UCSD-AML1 (cell line): ENCODE data around the gene LRRC53.

Source experiments
- DNase-seq: peaks from one replicate; lab custom pipeline; 2025; ENCODE audit not compliant: unreplicated experiment; lab: John Stamatoyannopoulos, UW

Gene LRRC53

DNA sequence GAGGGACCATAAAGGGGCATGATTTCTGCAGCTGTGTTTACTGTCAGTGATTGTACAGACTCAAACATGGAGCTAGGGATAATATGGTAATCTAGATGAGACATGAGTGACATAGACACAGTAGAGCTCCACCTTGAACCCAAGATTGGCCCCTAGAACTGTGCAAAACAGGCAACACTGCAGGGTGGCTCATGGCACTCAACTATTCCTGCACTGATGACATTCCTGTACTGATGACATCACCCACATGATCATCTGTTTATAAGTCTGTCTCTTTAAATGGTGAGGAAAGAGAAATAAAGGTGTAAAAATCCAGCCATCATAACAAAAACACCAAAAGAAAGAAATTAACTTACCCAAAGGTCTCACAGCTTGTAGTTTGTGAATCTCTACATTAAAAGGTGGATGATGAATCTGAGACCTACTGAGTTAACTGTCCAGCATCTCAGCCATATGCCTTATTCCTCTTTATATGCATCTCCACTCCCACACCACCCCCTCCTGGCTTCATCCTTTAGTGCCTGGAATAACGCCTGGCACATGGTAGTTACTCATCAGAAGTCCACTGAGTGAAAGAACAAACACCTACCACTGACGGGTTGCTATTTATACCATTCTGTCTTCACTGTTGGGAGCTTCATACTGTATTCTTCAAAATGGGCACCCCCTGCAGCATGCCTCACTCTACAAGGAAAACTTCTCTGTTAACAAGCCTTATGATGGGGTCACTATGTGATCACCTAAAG is at the start of gene LRRC53:
Gene LRRC53 (minus strand): TSS at position 442 of the 746 bp plus-strand sequence. CDS start 29,262 bp downstream, outside the sequence.
- no peak for DNase-seq

DNA sequence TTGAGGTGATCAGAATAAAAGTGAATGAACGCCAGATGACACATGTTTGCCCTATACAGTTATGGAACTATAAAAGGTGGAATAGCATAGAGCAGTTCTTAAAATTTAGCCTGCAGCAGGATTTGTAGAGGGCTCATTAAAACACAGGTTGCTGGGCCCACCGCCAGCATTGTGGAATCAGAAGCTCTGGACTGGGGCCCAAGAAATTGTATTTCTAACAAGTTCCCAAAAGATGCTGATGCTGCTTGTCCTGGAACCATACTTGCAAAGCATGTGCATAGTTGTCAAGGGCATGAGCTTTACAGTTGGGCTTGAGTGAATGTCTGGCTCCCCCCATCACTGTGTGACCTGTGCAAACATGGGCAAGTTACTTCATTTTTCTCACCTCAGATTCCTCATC is 37.5 kb upstream of the LRRC53 start:
- DNase-seq, result no peak

- DNase-seq, result no peak
Observed at GRCh38 chr1:74548961-74549750, 36.7 kb upstream of the LRRC53 start.

DNA sequence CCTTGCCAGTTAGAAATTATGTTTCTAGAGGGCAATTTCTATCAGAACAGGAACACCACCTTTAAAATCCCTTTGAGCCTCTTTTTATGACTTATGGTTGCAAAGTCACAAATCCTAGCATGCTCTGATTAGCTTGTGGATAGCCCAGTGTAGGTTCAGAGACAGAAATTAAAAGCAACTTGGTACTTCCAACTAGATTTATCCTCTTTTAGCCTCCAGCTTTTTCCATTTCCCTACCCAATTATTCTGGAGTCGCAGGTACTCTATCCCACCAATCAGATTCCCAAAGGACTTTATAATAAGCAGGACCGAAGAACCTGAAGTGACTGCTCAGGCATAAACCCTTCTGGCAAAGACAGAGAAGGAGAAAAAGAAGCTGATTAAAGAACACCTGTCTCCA is 33.4 kb upstream of the LRRC53 start:
- no peak for DNase-seq

DNA sequence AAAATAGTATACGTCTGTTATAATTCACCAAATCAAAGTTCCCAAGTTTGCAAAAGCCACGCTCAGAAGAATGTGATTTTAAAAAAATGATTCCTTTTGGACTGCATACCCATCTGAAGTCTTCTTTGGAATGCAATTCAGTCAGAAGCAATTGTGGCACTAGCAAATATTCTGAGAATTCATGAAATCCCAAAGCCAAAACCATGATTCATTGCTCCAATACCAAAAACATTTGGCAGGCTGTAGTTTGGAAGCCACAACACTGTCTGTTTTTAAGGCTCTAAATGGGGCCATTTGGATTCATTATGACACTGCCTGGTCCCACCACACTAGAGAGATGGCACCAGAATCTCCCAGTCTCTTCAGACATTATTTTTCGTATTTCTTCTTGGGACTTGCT is 21.8 kb upstream of the LRRC53 start:
- no peak for DNase-seq

GRCh38 chr1:74531796-74532195 is 19.4 kb upstream of the LRRC53 start:
- DNase-seq, result no peak

GRCh38 chr1:74530892-74531291 is 18.5 kb upstream of the LRRC53 start:
- DNase-seq, result no peak

GRCh38 chr1:74528123-74528522 is 15.7 kb upstream of the LRRC53 start:
- no peak for DNase-seq

- no peak for DNase-seq
Observed at GRCh38 chr1:74526708-74527107, 14.3 kb upstream of the LRRC53 start.

DNA sequence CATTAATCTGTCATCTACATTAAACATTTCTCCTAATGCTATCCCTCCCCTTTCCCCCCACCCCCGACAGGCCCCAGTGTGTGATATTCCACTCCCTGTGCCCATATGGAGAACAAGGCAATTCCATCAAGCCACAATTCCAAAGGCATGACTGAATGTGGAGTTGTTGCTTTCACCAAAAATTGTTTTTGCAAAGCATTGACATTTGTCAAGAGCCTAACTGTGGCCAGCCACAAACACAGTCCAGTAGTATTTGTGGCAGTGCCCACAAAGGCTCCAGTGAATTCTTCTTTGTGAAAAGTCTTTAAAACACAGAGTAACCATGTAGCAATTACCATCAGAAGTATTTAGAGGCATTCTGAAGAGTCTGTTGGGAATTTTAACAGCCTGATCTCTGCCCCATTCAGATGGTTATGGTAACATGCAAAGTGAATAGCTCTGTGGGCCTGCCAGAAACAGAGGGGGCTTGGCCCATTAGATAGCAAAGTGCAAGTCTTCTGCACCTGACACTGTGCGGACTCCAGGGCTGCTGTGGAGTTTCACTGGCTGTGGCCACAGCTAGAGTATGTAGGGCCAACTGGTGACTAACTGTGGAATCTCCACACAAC is 11.6 kb upstream of the LRRC53 start:
- no peak for DNase-seq

DNA sequence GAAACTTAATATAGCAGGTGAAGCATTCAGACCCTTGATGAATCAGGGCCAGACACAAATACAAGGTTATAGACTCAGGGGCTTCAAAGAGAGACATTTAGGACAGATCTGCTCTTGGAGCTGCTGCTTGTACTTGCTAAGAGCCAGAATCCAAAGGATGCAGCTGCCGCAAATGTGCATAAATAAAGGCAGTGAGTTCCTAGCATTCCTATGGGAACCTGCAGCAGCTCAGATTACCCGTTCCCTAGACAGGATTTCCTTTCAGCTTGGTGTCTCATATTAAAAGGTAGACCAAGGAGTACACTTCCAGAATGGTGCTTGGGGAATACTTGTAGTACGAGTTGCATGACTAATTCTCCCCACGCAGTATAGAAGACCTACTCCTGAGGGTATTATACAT is 9.7 kb upstream of the LRRC53 start:
- no peak for DNase-seq

DNA sequence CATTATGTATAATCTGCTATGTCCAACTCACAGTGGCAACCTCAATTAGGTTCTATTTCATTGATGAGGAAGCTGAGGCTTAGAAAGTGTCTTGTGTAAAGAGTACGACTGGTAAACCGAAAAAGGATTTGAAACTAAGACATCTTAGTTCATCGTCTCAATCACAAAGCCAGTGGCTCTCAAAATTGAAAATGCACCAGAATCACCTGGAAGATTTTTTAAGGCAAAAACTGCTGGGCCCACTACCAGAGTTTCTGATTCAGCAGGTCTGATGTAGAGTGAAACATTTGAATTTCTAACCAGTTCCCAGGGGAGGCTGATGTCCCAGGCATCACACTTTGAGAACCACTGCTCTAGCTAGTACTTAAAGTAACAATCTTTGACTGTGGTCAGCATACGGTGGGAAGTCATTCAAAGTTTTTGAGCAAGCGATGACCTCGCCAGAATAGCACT is 5.2 kb upstream of the LRRC53 start:
- no peak for DNase-seq

GRCh38 chr1:74513411-74514300 is 1.2 kb upstream of the LRRC53 start:
- DNase-seq, result no peak

DNA sequence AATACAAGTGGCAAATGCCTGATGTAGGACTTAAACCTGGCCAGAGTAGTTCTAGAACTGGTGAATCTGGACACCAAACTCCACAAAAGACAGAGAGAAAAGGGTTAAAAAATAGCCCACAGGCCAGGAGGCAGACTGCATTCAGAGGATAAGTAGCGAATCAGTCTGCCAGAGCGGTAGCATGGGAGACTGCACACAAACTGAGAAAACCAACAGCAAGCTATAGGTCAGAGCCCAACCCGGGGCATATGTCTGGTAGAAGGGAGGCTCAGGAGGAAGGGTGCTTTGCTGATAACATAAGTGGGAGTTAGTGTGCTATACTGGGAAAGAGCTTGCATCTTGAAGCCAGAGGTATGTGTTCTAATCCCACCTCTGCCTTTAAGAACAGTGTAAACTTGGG is 4.0 kb downstream of the LRRC53 start:
- no peak for DNase-seq

GRCh38 chr1:74505928-74506710 is 6.3 kb downstream of the LRRC53 start:
- no peak for DNase-seq

- no peak for DNase-seq
Observed at GRCh38 chr1:74504933-74505512, 7.4 kb downstream of the LRRC53 start.

DNA sequence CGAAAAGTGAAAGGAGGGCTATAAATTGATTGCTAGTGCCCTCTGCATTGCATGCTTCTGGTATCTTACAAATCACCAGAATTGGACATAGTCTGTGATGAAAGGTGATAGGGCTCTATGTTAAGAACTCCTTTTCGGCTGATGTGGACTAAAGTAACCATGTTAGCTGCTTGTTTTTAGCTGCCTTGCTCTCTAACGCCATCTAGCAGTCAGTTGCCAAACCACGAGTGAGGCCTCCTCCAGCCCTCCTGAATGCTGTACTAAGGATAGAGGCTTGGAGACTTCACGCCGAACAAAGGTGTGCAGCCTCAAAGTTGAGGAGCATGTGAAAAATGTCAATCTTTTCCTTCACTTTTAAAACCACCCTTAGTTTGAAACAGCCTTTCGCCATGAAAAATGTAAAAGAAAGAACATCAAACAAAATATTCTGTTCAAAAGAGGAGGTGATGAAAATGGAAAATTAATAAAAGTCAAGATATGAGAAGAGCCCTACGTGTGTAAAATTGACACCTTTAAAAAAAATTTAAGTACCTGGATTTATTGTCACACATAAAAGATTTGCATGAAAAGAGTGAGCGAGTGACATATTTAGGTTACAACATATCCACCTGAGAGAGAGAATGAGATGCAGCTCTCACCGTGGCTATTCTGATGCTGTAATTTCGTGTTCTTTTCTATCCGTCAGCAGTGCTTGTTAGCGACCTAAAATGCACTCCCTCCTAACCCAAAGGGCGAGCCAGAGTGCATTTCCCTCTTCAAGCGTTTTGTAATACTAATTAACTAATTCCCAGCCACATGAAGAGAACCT is 8.1 kb downstream of the LRRC53 start:
- peak; percentile 15 for DNase-seq

DNA sequence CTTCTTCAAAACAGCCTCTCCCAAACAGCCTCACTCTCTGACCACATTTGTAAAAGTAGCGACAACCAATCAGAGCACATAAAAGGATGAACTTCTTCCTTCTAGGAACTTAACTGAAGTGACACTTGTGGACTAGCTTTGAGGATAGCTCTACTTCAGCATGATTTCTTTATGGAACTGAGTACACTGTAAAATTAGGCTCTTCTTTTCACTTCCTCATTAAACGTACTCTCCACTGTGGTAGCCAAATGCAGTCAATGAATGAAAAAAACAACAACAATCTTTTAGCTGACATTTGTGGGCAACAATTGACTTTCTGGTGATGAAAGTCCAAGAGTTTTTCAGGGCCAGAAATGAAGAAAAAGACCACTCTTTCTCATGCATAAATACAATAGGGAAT is 9.6 kb downstream of the LRRC53 start:
- no peak for DNase-seq

DNA sequence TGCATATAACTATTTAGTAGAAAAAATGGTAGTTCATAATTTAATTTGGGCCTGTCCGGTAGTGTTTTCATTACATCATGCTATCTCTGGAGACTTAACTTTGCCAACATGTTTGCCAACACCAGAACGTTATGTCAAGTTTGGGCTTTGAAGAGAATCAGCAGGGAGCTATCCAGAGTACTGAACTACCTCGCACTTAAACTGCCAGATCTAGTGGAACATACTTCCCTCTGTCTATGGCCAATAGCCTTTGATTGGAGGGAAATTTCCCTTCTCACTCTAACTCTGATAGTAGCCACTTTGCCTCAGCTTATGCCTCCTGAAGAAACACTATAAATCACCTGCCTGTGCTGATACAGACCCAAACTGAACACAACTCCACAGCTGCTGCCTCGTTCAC is 10.0 kb downstream of the LRRC53 start:
- DNase-seq, result no peak
